ENCODE data around the gene METRN.

Gene METRN

GRCh38 chr16:722835-723633 is 8.1 kb downstream of the METRN start:
- DNase-seq (ENCODE audit: low read depth in 3 of 3, low spot score in 1 of 3), result no peak

GRCh38 chr16:723695-724094 is 8.8 kb downstream of the METRN start:
- DNase-seq (ENCODE audit: low read depth in 3 of 3, low spot score in 1 of 3), result no peak

GRCh38 chr16:724188-725040 is 9.5 kb downstream of the METRN start:
- DNase-seq (ENCODE audit: low read depth in 3 of 3, low spot score in 1 of 3), result no peak

- DNase-seq (ENCODE audit: low read depth in 3 of 3, low spot score in 1 of 3), result no peak
Measured at GRCh38 chr16:725041-725376, 10.1 kb downstream of the METRN start.

GRCh38 chr16:725463-726187 is 10.7 kb downstream of the METRN start:
- no peak for DNase-seq (ENCODE audit: low read depth in 3 of 3, low spot score in 1 of 3)

- DNase-seq (ENCODE audit: low read depth in 3 of 3, low spot score in 1 of 3), result no peak
Measured at GRCh38 chr16:726188-726437, 11.2 kb downstream of the METRN start.

- peak in 1 of 3 donors; percentile 50 for DNase-seq (ENCODE audit: low read depth in 3 of 3, low spot score in 1 of 3)
Measured at GRCh38 chr16:726438-727290, 11.7 kb downstream of the METRN start, which contains the start of the genes CCDC78 and HAGHL. TSS of gene CCDC78 (minus strand) at chr16:726443. CDS start at chr16:726367, 76 bp downstream. TSS of gene HAGHL (plus strand) at chr16:727106. CDS start at chr16:727510, 404 bp downstream.

- no peak for DNase-seq (ENCODE audit: low read depth in 3 of 3, low spot score in 1 of 3)
Measured at GRCh38 chr16:727291-727977, 12.5 kb downstream of the METRN start.

- no peak for DNase-seq (ENCODE audit: low read depth in 3 of 3, low spot score in 1 of 3)
Measured at GRCh38 chr16:728131-728889, 13.4 kb downstream of the METRN start.

GRCh38 chr16:728890-729744 is 14.2 kb downstream of the METRN start:
- no peak for DNase-seq (ENCODE audit: low read depth in 3 of 3, low spot score in 1 of 3)

GRCh38 chr16:729768-730665 is 15.1 kb downstream of the METRN start:
- no peak for DNase-seq (ENCODE audit: low read depth in 3 of 3, low spot score in 1 of 3)

- no peak for DNase-seq (ENCODE audit: low read depth in 3 of 3, low spot score in 1 of 3)
Measured at GRCh38 chr16:730666-731509, 16.0 kb downstream of the METRN start.

GRCh38 chr16:732332-732731 is 17.4 kb downstream of the METRN start:
- no peak for DNase-seq (ENCODE audit: low read depth in 3 of 3, low spot score in 1 of 3)

GRCh38 chr16:732936-733335 is 18.0 kb downstream of the METRN start:
- DNase-seq (ENCODE audit: low read depth in 3 of 3, low spot score in 1 of 3), result no peak

- no peak for DNase-seq (ENCODE audit: low read depth in 3 of 3, low spot score in 1 of 3)
Measured at GRCh38 chr16:733382-734207, 18.7 kb downstream of the METRN start.

All from stimulated activated CD4-positive, alpha-beta T cell treated with anti-CD3 and anti-CD28 coated beads, TNF-alpha, amount 100 ng/mL, for 1 hour (primary cell).